H1 (cell line): ENCODE data around the gene DENND1A. TPM values are rescaled to one million over a fixed set of nuclear protein-coding genes. Genes with fewer than 3 reads are reported as not detected.

ENCODE experiments used
- CTCF ChIA-PET: fragments of 300-600 bp; sonication (Branson Sonifier 250); formaldehyde crosslinking; loops from one replicate; lab custom pipeline; 2021; ENCODE audit not compliant: partially characterized antibody; lab: Charles Lee
- POLR2A ChIA-PET: fragments of 300-600 bp; sonication (Branson Sonifier 250); formaldehyde crosslinking; loops from one replicate; lab custom pipeline; 2021; ENCODE audit warnings: inconsistent platforms; ENCODE audit not compliant: partially characterized antibody; lab: Charles Lee
- DNase-seq, 2 experiments: peaks; one replicate each; pipeline versions ENCODE4 v3.0.0 to v3.0.0-alpha.2; 2010 to 2022; ENCODE audit warnings: low spot score in 2 of 2, low read depth in 1 of 2, mixed read lengths in 1 of 2
- FAIRE-seq: peaks from 2 replicates; lab custom pipeline; 2011; peaks lifted over from hg19 to GRCh38; lab: Jason Lieb, UNC
- H2AFZ ChIP-seq: 2 replicates; pipeline ENCODE4 v1.8.1; 2012; ENCODE audit warnings: low read length, inconsistent platforms
- H2AK5ac ChIP-seq: 2 replicates; pipeline ENCODE4 v1.6.1; 2013; ENCODE audit warnings: low read depth, low read length
- H2BK120ac ChIP-seq: replicated peaks from 2 replicates; pipeline ENCODE3; 2013; ENCODE audit warnings: low read depth, low read length, inconsistent platforms
- H2BK12ac ChIP-seq: 2 replicates; pipeline ENCODE4 v1.6.1; 2013; ENCODE audit warnings: low read depth, low read length
- H2BK15ac ChIP-seq: 2 replicates; pipeline ENCODE4 v1.6.1; 2013; ENCODE audit warnings: low read length
- H2BK20ac ChIP-seq: 2 replicates; pipeline ENCODE4 v1.6.1; 2013; ENCODE audit warnings: low read length
- H2BK5ac ChIP-seq: 2 replicates; pipeline ENCODE4 v1.6.1; 2013; ENCODE audit warnings: low read depth, low read length
- H3K14ac ChIP-seq: 2 replicates; pipeline ENCODE4 v1.6.1; 2013; ENCODE audit warnings: inconsistent platforms; ENCODE audit not compliant: insufficient read length
- H3K18ac ChIP-seq: 2 replicates; pipeline ENCODE4 v1.6.1; 2013; ENCODE audit warnings: low read length; ENCODE audit errors: extremely low read depth
- H3K23ac ChIP-seq: 2 replicates; pipeline ENCODE4 v1.6.1; 2013; ENCODE audit warnings: inconsistent platforms; ENCODE audit not compliant: insufficient read length
- H3K23me2 ChIP-seq: 2 replicates; pipeline ENCODE4 v1.6.1; 2013; ENCODE audit warnings: low read depth, low read length
- H3K27ac ChIP-seq: 2 replicates; pipeline ENCODE4 v1.6.1; 2011; ENCODE audit warnings: low read depth, low read length, inconsistent platforms
- H3K27me3 ChIP-seq, 4 experiments: replicated peaks in 1 of 4; 1 replicate in 1 of 4; 2 replicates in 3 of 4; pipeline versions ENCODE4 v1.6.1 to v1.8.1; 2011 to 2013; ENCODE audit warnings: low read length in 3 of 4, mild to moderate bottlenecking in 3 of 4, inconsistent platforms in 2 of 4, mixed read lengths in 2 of 4, moderate library complexity in 1 of 4; ENCODE audit not compliant: control insufficient read depth in 3 of 4, insufficient read depth in 3 of 4; ENCODE audit errors: extremely low read depth in 1 of 4
- H3K36me3 ChIP-seq, 4 experiments: 2 replicates each; pipeline versions ENCODE4 v1.6.1 to v1.8.1; 2011 to 2013; ENCODE audit warnings: mild to moderate bottlenecking in 4 of 4, low read length in 3 of 4, moderate library complexity in 2 of 4, control low read depth in 1 of 4, inconsistent platforms in 1 of 4; ENCODE audit not compliant: insufficient read depth in 4 of 4, control insufficient read depth in 2 of 4
- H3K4ac ChIP-seq: replicated peaks from 2 replicates; pipeline ENCODE3; 2013; ENCODE audit warnings: low read length, low read depth, mixed read lengths, inconsistent platforms; ENCODE audit not compliant: insufficient read length
- H3K4me1 ChIP-seq, 4 experiments: replicated peaks in 1 of 4; 1 replicate in 1 of 4; 2 replicates in 3 of 4; pipeline versions ENCODE4 v1.6.1 to v1.8.1; 2011 to 2013; ENCODE audit warnings: low read length in 3 of 4, inconsistent platforms in 2 of 4, mixed read lengths in 1 of 4; ENCODE audit not compliant: insufficient read depth in 4 of 4, control insufficient read depth in 3 of 4
- H3K4me2 ChIP-seq, 2 experiments: 2 replicates each; pipeline versions ENCODE4 v1.6.1 to v1.8.1; 2011 to 2013; ENCODE audit warnings: low read depth in 2 of 2, low read length in 2 of 2, control low read depth in 1 of 2, inconsistent platforms in 1 of 2, mild to moderate bottlenecking in 1 of 2; ENCODE audit not compliant: insufficient read depth in 1 of 2
- H3K4me3 ChIP-seq, 4 experiments: fragments of 200-600, 300-600 bp in 1 of 4; sonication (generic), shearing (Covaris generic), sonication (Bioruptor Twin) in 1 of 4; 2 replicates each; pipeline versions ENCODE4 v1.5.1 to v1.8.1; 2011 to 2016; ENCODE audit warnings: low read length in 4 of 4, low read depth in 3 of 4, control low read depth in 2 of 4, inconsistent platforms in 2 of 4, mild to moderate bottlenecking in 2 of 4, mixed read lengths in 1 of 4, moderate library complexity in 1 of 4; ENCODE audit not compliant: insufficient read depth in 2 of 4; ENCODE audit errors: extremely low read depth in 1 of 4
- H3K56ac ChIP-seq: replicated peaks from 2 replicates; pipeline ENCODE3; 2013; ENCODE audit warnings: low read depth, mild to moderate bottlenecking, mixed read lengths, low read length, inconsistent platforms; ENCODE audit not compliant: insufficient read length
- H3K79me1 ChIP-seq: 2 replicates; pipeline ENCODE4 v1.6.1; 2013; ENCODE audit warnings: low read depth, low read length, control low read depth
- H3K79me2 ChIP-seq, 2 experiments: 2 replicates each; pipeline versions ENCODE4 v1.6.1 to v1.8.1; 2012 to 2013; ENCODE audit warnings: low read length in 2 of 2, mild to moderate bottlenecking in 2 of 2, inconsistent platforms in 1 of 2; ENCODE audit not compliant: insufficient read depth in 2 of 2, control insufficient read depth in 1 of 2
- H3K9ac ChIP-seq, 4 experiments: replicated peaks in 1 of 4; 1 replicate in 1 of 4; 2 replicates in 3 of 4; pipeline versions ENCODE4 v1.6.1 to v1.8.1; 2011 to 2013; ENCODE audit warnings: low read depth in 3 of 4, low read length in 3 of 4, control low read depth in 2 of 4, mild to moderate bottlenecking in 2 of 4, moderate library complexity in 2 of 4, inconsistent platforms in 1 of 4; ENCODE audit errors: extremely low read depth in 1 of 4
- H3K9me3 ChIP-seq, 2 experiments: 2 replicates each; pipeline versions ENCODE4 v1.6.1 to v1.8.1; 2012 to 2013; ENCODE audit warnings: mild to moderate bottlenecking in 2 of 2, moderate library complexity in 2 of 2, control low read depth in 1 of 2, inconsistent platforms in 1 of 2, low read depth in 1 of 2, low read length in 1 of 2, mixed read lengths in 1 of 2; ENCODE audit not compliant: insufficient read depth in 2 of 2
- H4K20me1 ChIP-seq, 2 experiments: replicated peaks in 1 of 2; 2 replicates each; pipeline versions ENCODE3 to v1.8.1; 2011 to 2013; ENCODE audit warnings: inconsistent platforms in 2 of 2, low read length in 2 of 2, mild to moderate bottlenecking in 1 of 2; ENCODE audit not compliant: insufficient read depth in 2 of 2, control insufficient read depth in 1 of 2
- H4K5ac ChIP-seq: 2 replicates; pipeline ENCODE4 v1.6.1; 2013; ENCODE audit warnings: low read length, low read depth, mixed read lengths, inconsistent platforms; ENCODE audit not compliant: insufficient read length
- H4K8ac ChIP-seq: 2 replicates; pipeline ENCODE4 v1.8.0; 2013; ENCODE audit warnings: mild to moderate bottlenecking, moderate library complexity, low read length, inconsistent platforms; ENCODE audit not compliant: insufficient read depth; ENCODE audit errors: extremely low read depth
- H4K91ac ChIP-seq: replicated peaks from 2 replicates; pipeline ENCODE3; 2013; ENCODE audit warnings: low read length, mixed read lengths, inconsistent platforms; ENCODE audit not compliant: insufficient read length
- ASH2L ChIP-seq: fragments of 200-600, 300-600 bp; sonication (generic); IDR thresholded peaks from one replicate; pipeline ENCODE4 v1.7.1; 2017; ENCODE audit warnings: low read length
- CHD2 ChIP-seq: IDR thresholded peaks from 2 replicates; pipeline ENCODE4 v1.6.1; 2012; ENCODE audit warnings: low read length, improper control_type of control experiment
- CTBP2 ChIP-seq: IDR thresholded peaks from 2 replicates; pipeline ENCODE4 v1.7.0; 2011; ENCODE audit warnings: borderline replicate concordance, mild to moderate bottlenecking, moderate library complexity, mixed read lengths, low read length; ENCODE audit not compliant: insufficient read depth, insufficient read length
- EP300 ChIP-seq, 2 experiments: IDR thresholded peaks; 1 replicate in 1 of 2; 2 replicates in 1 of 2; pipeline ENCODE4 v1.6.1; 2011 to 2012; ENCODE audit warnings: low read depth in 2 of 2, low read length in 2 of 2, mild to moderate bottlenecking in 2 of 2, borderline replicate concordance in 1 of 2, inconsistent platforms in 1 of 2, moderate library complexity in 1 of 2
- GTF2F1 ChIP-seq: IDR thresholded peaks from 2 replicates; pipeline ENCODE4 v1.6.1; 2012; ENCODE audit warnings: low read depth, low read length, improper control_type of control experiment, borderline replicate concordance
- KDM4A ChIP-seq: IDR thresholded peaks from one replicate; pipeline ENCODE4 v1.7.1; 2012; ENCODE audit warnings: low read depth, mild to moderate bottlenecking, moderate library complexity, low read length, inconsistent platforms; ENCODE audit not compliant: severe bottlenecking
- SP1 ChIP-seq: IDR thresholded peaks from 2 replicates; pipeline ENCODE4 v1.6.1; 2011; ENCODE audit warnings: low read depth, low read length
- WGBS, 2 experiments: shearing (Covaris generic) in 1 of 2; methylation state at CpG; one replicate each; pipeline versions ENCODE4 v1.1.6 to v1.1.7; 2013 to 2015; ENCODE audit warnings: low lambda C conversion rate in 2 of 2, mixed read lengths in 2 of 2, inconsistent platforms in 1 of 2, low coverage in 1 of 2, missing lambda C conversion rate in 1 of 2; ENCODE audit not compliant: insufficient replicate concordance in 2 of 2, insufficient coverage in 1 of 2, insufficient read length in 1 of 2; ENCODE audit errors: extremely low coverage in 1 of 2, missing lambda C conversion rate in 1 of 2; 5-methylcytosine and 5-hydroxymethylcytosine counted together
- polyA plus RNA-seq, 7 experiments: library from polyadenylated mRNA; depleted of rRNA in 3 of 7; stranded (reverse) in 5 of 7; unstranded in 2 of 7; fragments of >200 nt in 5 of 7; fragments of 200-250 nt in 2 of 7; gene quantifications; 1 replicate in 5 of 7; 2 replicates in 1 of 7; 4 replicates in 1 of 7; pipeline versions ENCODE4 v1.2.1 to v1.2.3, GENCODE V29; 2011 to 2013; ENCODE audit warnings: missing spikeins in 2 of 7, mixed read lengths in 2 of 7
- total RNA-seq: library from RNA; stranded (reverse); fragmentation: NEBNext Ultra II Directional; extraction: Animal tissue kit (Norgen Biotek cat#: 25700); gene quantifications from 2 replicates; pipeline ENCODE4 v1.2.1, GENCODE V29; 2021

Gene DENND1A
- total and polyA plus RNA-seq, 2 of the 8 experiments (the other 6 are each of a cell fraction or from before 2014, with no cell fraction given), result 24.1 to 26.4 TPM

DNA sequence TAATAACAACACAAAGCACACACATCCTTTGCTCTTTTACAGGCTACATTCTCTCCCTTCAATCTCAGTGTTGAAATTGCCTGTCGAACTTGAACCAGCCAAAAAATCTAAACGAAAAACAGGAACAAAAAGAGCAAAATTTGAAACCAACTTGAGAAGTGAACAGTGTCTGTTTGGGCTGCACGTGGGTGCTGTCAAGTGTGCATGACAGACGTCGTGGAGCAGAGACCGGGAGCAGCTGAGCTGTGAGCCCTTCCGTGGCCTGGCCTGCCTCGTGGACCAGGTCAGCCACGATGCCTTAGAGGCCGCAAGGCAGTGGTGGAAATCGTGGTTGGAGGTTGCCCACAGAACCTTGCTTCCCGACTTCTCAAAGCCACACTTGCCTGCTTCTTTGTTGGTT, 34.8 kb upstream of the DENND1A start:
- Histone ChIP-seq H2BK20ac (no peak overlapping the region), H3K27ac (no peak overlapping the region), H4K20me1 (no peaks in the 10 kb centered on the region), H3K9ac (no peak overlapping the region), H3K14ac (no peak overlapping the region), H3K4me1 (peaks cover 0 to 2% (median 0%) of the 10 kb centered on the region in 4 experiments; a peak in 1 of 7 replicates), H4K8ac (no peak overlapping the region), H3K79me1 (no peaks in the 10 kb centered on the region), H3K36me3 (no peaks in the 10 kb centered on the region), H3K4me3 (no peak overlapping the region), H2BK15ac (no peak overlapping the region), H3K18ac (no peak overlapping the region), H4K5ac (no peak overlapping the region), H4K91ac (no peak overlapping the region), H2BK12ac (no peak overlapping the region; the same call in 1 of the 2 replicates), H3K23ac (no peak overlapping the region), H3K4ac (no peak overlapping the region), H3K23me2 (no peaks in the 10 kb centered on the region), H2BK120ac (no peak overlapping the region), H2AFZ (no peak overlapping the region), H3K27me3 (no peaks in the 10 kb centered on the region; a peak in 1 of 7 replicates), H3K4me2 (no peak overlapping the region), H2AK5ac (no peak overlapping the region), H3K56ac (no peak overlapping the region), H2BK5ac (no peak overlapping the region; the same call in 1 of the 2 replicates), H3K79me2 (no peaks in the 10 kb centered on the region), H3K9me3 (no peaks in the 10 kb centered on the region)
- 84% methylated on average over 12 of the region's 12 CpGs; no CpG with 5 or more reads in 1 of the 2 experiments for WGBS, 2 experiments
- TF ChIP-seq GTF2F1 (no peak), CHD2 (no peak), CTBP2 (no peak), ASH2L (no peak), EP300 (IDR thresholded peaks at IDR 0.05; ENCODE audit: borderline replicate concordance in 1 of 2, low read depth in 2 of 2, low read length in 2 of 2) (no peak), SP1 (no peak), KDM4A (no peak)
- FAIRE-seq (no peak), DNase-seq (no peak)
- ChIA-PET POLR2A (interaction anchor here (0.6 kb wide), 1 partner anchor 23 kb away, joined by 3 read pairs; no protein-coding TSS in a partner anchor), CTCF (no interaction called here)
